ENCODE measurements around the gene RHO.
"Not testable (repeated sequence)": the region's sequence is repeated elsewhere in the genome, so short reads cannot be mapped to it uniquely, and the experiment has no call there.

The RHO gene

GRCh38 chr3:129500334-129500658, 28.1 kb upstream of the RHO start:
- DNase-seq: no peak

GRCh38 chr3:129501630-129502029, 26.8 kb upstream of the RHO start:
- DNase-seq: no peak

GRCh38 chr3:129502641-129503408, 25.6 kb upstream of the RHO start:
- DNase-seq: no peak

DNA sequence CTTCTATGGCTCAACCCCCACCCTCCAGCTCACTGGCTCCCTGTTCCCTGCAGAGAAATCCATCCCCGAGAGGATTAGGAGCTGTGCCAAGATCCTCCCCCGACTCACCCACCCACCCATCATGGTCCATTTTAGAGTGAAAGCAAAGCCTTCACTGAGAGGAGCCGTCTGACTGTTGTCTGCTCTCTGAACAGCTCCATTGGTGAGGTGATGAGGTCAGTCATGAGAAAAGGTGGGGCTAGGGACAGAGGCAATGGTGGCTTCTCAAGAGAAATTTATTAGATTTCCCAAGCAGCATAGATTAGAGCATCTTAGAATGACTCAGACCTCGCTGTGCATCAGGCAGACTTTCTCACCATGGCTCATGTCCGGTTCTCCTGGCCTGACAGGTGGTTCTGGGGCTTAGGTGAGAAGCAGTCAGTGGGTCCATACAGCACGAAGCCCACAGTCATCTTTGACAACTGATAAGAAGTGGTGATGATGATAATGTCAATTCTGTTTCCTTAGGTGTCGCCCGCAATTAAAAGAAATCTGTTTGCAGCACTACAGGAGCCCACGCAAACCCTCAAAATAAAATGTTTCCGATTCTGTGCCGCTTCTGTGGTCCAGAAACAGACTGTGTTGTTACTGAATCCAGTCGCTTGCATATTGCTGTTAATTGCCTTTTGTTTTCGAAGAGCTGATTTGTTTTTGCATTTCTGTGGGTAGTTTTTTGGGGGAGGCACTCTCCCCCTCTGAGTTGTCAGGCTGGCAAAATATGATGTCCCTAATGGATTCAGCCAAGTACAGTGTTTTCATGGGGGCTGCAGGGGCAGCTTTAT, 24.8 kb upstream of the RHO start:
- DNase-seq: no peak

DNA sequence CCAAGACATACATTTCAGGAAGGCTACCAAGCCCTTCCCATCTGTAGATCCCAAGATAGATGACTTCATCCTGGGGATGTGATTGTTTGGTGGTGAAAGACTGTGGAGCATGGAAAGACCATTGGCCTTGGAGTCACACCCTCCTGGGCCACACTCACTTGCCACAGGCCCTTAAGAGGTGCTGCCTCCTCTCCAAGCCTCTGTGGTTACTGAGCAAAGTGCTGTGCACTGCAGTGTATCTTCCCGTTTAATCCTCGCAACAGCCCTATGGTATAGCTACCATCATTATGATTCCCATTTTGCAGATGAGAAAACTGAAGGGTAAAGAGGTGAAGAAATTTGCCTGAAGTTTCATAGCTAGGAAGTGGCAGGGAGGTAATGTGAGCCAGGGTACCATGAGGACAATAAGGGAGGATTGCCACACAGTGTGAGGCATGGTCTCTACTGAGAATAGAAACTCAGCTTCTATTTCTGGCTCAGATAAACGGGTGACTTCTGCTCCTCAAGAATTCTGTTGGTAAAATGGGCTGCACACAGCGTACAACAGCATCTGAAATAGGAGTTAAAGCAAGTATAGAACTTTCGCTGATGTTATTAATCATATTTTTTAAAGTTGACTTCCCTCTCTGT, 23.9 kb upstream of the RHO start:
- DNase-seq: no peak

GRCh38 chr3:129505341-129505740, 23.1 kb upstream of the RHO start:
- DNase-seq: peak; percentile 9 to 53

GRCh38 chr3:129506231-129506742, 22.2 kb upstream of the RHO start:
- no peak for DNase-seq

GRCh38 chr3:129507181-129507831, 21.1 kb upstream of the RHO start:
- DNase-seq: peak in 1 of 2 experiments; percentile 11

GRCh38 chr3:129512595-129512994, 15.8 kb upstream of the RHO start:
- DNase-seq: no peak

GRCh38 chr3:129513705-129514104, 14.7 kb upstream of the RHO start:
- no peak for DNase-seq

GRCh38 chr3:129514110-129514509, 14.3 kb upstream of the RHO start:
- DNase-seq: no peak

DNA sequence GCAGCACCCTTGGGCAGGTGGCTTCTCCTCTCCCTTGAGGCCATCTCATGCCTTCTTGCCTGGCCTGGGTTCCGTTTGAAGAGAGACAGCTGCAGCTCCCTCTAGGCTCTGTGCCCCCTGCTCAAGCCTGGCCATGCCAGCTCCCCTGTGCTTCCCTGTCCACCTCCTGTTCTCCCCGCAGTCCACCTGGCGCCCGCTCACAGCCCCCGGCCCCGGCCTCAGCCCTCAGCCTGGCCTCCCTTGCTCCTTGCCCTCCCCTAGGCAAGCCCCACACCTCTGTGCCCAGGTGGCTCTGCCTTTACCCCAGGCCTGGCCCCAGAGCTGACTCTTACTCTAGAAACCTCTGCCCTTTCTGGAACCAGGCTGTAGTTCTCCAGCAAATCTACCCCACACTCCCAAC, 13.9 kb upstream of the RHO start:
- DNase-seq: no peak

DNA sequence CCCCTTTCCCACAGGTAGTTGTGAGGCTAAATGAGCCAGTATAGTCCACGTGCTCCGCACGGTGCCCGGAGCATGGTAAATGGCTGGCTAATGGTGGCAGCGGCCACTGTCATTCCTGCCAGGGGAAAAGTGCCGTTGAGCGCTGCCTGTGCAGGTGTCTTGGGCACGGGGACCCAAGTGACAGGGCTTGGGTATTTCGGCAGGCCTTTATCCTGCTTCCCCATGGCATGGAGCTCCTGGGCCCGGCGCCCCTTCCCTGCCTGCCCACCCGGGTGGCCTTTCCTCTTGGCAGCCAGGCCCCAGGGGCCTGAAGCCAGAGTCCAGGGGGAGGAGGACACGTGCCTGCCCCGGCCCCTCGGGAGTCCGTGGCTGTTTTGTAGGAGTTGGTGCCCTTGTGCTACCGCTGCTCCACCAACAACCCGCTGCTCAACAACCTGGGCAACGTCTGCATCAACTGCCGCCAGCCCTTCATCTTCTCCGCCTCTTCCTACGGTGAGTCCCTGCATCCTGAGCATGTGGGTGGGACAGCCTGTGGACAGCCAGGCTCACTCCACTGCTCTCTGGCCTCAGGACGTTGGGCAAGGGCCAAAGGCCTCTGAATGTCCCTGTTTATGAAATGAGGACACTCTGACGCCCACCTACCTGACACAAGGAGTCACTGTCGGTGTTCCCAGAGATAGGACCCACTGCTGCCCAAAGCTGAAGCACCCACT, 13.2 kb upstream of the RHO start:
- DNase-seq: not testable (repeated sequence)

GRCh38 chr3:129515821-129516432, 12.5 kb upstream of the RHO start:
- DNase-seq: not testable (repeated sequence)

DNA sequence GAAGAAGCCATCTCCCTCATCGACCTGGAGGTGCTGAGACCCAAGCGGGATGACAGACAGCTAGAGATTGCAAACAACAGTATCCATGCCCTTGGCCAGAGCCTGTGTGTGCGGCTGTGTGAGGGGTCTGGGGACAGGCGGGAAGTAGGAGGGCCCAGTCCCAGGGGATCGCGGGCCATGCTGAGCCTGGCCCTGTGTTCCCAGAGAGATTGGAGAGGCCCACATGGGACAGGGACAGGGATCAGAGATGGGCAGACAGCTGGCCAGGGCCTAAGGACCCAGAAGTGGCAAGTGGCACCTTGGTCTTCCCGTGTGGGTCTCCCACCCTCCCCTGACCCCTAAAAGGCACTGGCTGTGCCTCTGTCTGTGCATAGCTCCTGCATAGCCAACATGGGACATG, 10.9 kb upstream of the RHO start:
- no peak for DNase-seq

DNA sequence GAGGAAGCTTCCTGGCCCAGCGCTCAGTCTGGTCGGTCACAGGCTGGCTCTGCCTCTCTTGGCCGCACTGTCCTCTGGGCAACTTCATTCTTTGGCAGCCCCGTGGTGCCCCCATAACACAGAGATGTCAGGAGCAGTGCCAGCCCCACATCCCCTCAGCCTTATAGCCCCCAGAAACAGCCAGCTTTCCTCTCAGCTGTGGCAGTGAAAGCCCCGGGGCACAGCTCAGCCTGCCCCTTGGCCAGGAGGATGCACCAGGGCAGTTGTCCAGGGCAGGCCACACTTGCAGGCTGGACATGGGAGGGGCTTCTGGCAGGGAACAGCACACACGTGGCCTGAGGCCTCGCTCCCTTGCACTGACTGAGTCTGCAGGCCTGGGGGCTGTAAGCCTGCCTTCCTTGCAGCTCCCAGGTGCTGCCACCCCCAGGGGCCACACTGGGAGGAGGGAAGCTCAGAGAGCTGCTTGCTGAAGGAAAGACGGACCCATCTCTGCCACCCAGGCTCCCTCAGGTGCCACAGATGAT, 10.3 kb upstream of the RHO start:
- no peak for DNase-seq

DNA sequence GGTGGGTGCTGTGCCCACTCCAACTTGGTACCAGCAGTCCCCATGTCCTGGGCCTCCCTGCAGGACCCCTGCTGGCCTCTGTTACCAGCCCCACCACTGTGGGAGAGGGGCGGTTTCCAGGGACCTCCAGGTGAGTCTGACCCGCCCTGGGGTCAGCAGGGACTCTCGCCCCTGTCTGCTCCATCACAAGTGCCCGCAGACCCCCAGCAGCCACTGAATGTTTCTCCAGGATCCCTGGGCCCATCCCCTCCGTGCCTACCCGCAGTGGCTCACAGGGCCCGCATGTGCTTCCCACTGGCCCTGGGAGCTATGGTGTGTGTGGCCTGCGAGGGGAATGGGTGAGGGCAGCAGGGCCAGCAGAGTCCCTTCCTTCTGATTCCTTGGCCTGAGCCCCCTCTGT, 9.9 kb upstream of the RHO start:
- DNase-seq: no peak

- DNase-seq: no peak
Observed at GRCh38 chr3:129519449-129519848, 9.0 kb upstream of the RHO start.

DNA sequence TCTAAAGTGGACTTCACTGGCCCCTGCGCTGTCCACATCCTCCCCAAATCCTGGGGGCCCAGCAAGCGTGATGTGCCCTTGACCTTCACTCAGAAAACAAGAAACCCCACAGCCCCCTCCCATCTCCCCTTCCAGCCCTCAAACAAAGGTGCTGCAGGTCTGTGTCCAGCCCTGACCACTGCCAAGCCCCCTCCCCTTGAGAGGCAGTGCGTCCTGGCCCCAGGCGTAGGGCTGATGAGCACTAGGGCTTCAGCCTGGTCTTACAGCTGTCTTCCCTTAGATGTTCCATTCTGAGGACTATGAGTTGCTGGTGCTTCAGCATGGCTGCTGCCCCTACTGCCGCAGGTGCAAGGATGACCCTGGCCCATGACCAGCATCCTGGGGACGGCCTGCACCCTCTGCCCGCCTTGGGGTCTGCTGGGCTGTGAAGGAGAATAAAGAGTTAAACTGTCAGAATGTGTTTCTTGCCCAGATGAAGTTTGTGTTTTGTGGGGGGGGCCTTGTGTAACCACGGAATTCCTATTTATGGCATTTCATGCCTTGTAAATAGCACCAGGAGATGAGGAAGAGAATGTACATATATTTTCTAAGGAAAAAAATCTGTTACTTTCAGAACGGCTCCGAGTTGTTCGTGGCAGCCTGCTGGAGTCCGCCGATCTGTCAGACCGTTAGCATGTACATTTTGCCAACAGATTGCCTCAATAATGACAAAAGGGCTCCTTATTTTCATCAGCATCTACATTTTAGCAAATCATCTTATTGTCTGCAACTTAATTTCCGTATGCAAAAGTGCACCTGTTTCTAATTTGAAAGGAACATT, 8.3 kb upstream of the RHO start:
- DNase-seq: no peak

GRCh38 chr3:129520960-129521359, 7.5 kb upstream of the RHO start:
- DNase-seq: no peak

DNA sequence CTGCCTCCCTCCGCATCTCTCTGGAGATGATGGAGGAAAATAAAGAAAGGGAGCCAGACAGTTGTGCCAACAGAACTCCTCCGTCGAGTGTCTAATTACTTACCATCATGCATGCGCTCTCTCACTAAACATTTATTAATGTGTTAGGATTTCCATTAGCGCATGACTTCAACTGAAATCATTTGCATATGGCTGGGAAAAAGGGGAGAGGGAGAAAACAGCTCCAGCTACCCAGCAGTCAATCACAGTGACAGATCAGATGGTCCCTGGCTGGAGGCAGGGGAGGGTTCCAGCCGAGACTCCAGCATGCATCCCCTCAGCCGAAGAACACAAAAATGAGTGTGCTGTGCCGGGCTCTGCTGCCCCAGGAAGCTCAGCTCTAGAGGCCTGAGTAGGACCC, 6.8 kb upstream of the RHO start:
- no peak for DNase-seq
